Hematopoietic multipotent progenitor cell treated with erythropoietin and hydrocortisone succinate and interleukin-3 and kit ligand, for 8 days (in vitro differentiated cells): ENCODE data around the gene TMEM69.
"Not testable (repeated sequence)": the region's sequence is repeated elsewhere in the genome, so short reads cannot be mapped to it uniquely, and the experiment has no call there.

Experiments used
- DNase-seq: peaks from one replicate; pipeline ENCODE4 v3.0.0-alpha.2; 2015

TMEM69 gene

GRCh38 chr1:45679123-45679522 is 8.9 kb upstream of the TMEM69 start:
- DNase-seq = no peak

- no peak for DNase-seq
These were observed 5.0 kb upstream of the TMEM69 start for GRCh38 chr1:45682942-45683341.

- DNase-seq = no peak
These were observed 3.6 kb upstream of the TMEM69 start for GRCh38 chr1:45684402-45684801.

GRCh38 chr1:45685308-45686014 is 2.5 kb upstream of the TMEM69 start:
- peak; percentile 48 for DNase-seq

- DNase-seq = peak; percentile 57
These were observed 2.0 kb upstream of the TMEM69 start for GRCh38 chr1:45686015-45686287.

GRCh38 chr1:45686288-45687013 is 1.5 kb upstream of the TMEM69 start, which contains the start of gene GPBP1L1:
GPBP1L1 (minus strand) TSS chr1:45686533; CDS start chr1:45659087, 27,446 bp downstream.
- DNase-seq = peak; percentile 94

GRCh38 chr1:45687014-45687753 is 797 bp upstream of the TMEM69 start:
- DNase-seq = peak; percentile 99

GRCh38 chr1:45693811-45694210 is 5.8 kb downstream of the TMEM69 start:
- DNase-seq = not testable (repeated sequence)

- DNase-seq = no peak
These were observed 6.8 kb downstream of the TMEM69 start for GRCh38 chr1:45694823-45695222.

- DNase-seq = no peak
These were observed 16.7 kb downstream of the TMEM69 start for GRCh38 chr1:45704637-45705036.

- DNase-seq = no peak
These were observed 25.7 kb downstream of the TMEM69 start for GRCh38 chr1:45713711-45714110.

GRCh38 chr1:45716700-45717099 is 28.7 kb downstream of the TMEM69 start:
- DNase-seq = no peak

- DNase-seq = not testable (repeated sequence)
These were observed 29.4 kb downstream of the TMEM69 start for GRCh38 chr1:45717386-45717785.

GRCh38 chr1:45718289-45718688 is 30.3 kb downstream of the TMEM69 start:
- DNase-seq = no peak

GRCh38 chr1:45721207-45721606 is 33.2 kb downstream of the TMEM69 start:
- no peak for DNase-seq

- no peak for DNase-seq
These were observed 34.8 kb downstream of the TMEM69 start for GRCh38 chr1:45722809-45723208.

- no peak for DNase-seq
These were observed 35.4 kb downstream of the TMEM69 start for GRCh38 chr1:45723248-45723930.

GRCh38 chr1:45726007-45726406 is 38.0 kb downstream of the TMEM69 start:
- not testable (repeated sequence) for DNase-seq

GRCh38 chr1:45730075-45730779 is 42.2 kb downstream of the TMEM69 start:
- no peak for DNase-seq

GRCh38 chr1:45730780-45731319 is 42.9 kb downstream of the TMEM69 start:
- no peak for DNase-seq

GRCh38 chr1:45739137-45739536 is 51.2 kb downstream of the TMEM69 start:
- DNase-seq = no peak

GRCh38 chr1:45739641-45740156 is 51.7 kb downstream of the TMEM69 start:
- DNase-seq = not testable (repeated sequence)
